GM12891 (cell line): ENCODE measurements around the gene CD226.
"Not testable (repeated sequence)": the region's sequence is repeated elsewhere in the genome, so short reads cannot be mapped to it uniquely, and the experiment has no call there.

Source experiments
- DNase-seq: peaks from one replicate; pipeline ENCODE4 v3.0.0; 2011; ENCODE audit warnings: low spot score; ENCODE audit not compliant: insufficient read length
- FAIRE-seq: peaks from 2 replicates; lab custom pipeline; 2011; peaks lifted over from hg19 to GRCh38; lab: Jason Lieb, UNC
- PAX5 ChIP-seq: IDR thresholded peaks from 2 replicates; pipeline ENCODE4 v1.6.1; 2011; ENCODE audit warnings: low read length, moderate library complexity, mild to moderate bottlenecking; ENCODE audit not compliant: insufficient read depth, severe bottlenecking
- POLR2A ChIP-seq: IDR thresholded peaks from 2 replicates; pipeline ENCODE4 v1.6.1; 2011; ENCODE audit warnings: low read depth, low read length, control low read depth
- POLR2AphosphoS5 ChIP-seq: IDR thresholded peaks from 2 replicates; pipeline ENCODE4 v1.6.1; 2011; ENCODE audit warnings: low read depth, low read length, control low read depth
- POU2F2 ChIP-seq: IDR thresholded peaks from 2 replicates; pipeline ENCODE4 v1.6.1; 2011; ENCODE audit warnings: low read depth, mild to moderate bottlenecking, control low read depth, low read length, moderate library complexity
- SPI1 ChIP-seq: IDR thresholded peaks from 2 replicates; pipeline ENCODE4 v1.6.1; 2011; ENCODE audit warnings: low read depth, low read length, control low read depth
- TAF1 ChIP-seq: IDR thresholded peaks from 2 replicates; pipeline ENCODE4 v1.6.1; 2011; ENCODE audit warnings: low read depth, low read length, control low read depth

CD226 gene

GRCh38 chr18:69872661-69873060, 75.0 kb downstream of the CD226 start:
- TF ChIP-seq SPI1: no peak
- TF ChIP-seq POU2F2: no peak
- no peak for TF ChIP-seq POLR2AphosphoS5
- TF ChIP-seq PAX5: no peak
- TF ChIP-seq TAF1: no peak
- no peak for TF ChIP-seq POLR2A
- DNase-seq (no peak), FAIRE-seq (peak; percentile 28)

- FAIRE-seq (no peak), DNase-seq (no peak)
- TF ChIP-seq POLR2A (no peak), SPI1 (no peak), POU2F2 (no peak), TAF1 (no peak), PAX5 (no peak), POLR2AphosphoS5 (no peak)
These were observed 76.3 kb downstream of the CD226 start for GRCh38 chr18:69871363-69871762.

DNA sequence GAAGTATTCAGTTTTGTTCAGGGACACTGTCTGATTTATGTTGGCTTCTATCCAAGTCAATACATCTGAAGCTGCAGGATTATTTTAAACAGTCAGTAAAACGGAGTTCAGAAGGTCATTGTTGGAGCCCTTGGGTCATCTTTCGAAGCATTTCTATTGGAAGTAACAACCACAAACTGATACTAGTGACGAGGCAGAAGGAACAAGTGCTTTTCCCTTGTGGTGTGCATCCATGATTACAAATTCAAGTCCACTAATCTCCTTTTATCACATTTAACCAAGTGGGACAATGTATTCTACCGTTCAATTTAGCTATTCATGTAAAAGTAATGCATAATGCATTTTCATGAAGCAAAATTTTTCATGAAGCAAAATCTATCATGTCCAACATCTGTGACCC, 76.9 kb downstream of the CD226 start:
- DNase-seq: no peak
- FAIRE-seq: no peak
- TF ChIP-seq POU2F2 (no peak), SPI1 (no peak), POLR2AphosphoS5 (no peak), PAX5 (no peak), TAF1 (no peak), POLR2A (no peak)

DNA sequence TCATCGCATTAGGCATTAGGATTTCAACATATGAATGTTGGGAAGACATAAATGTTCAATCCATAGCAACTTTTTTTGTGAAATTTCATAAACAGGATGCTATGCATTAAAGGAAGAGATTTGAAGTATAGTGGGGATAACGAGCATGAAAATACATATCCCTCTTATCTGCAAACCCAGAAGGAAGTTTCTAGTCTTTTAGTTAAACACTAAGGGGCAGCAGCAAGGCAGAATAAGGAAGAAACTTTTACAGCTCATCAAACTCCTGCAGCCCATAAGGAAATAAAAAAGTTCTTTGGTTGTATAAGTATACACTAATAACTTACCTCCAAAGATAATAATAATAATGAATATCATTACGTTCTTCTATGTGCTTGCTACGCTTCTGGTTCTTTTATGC, 81.5 kb downstream of the CD226 start:
- FAIRE-seq (no peak), DNase-seq (no peak)
- TF ChIP-seq POU2F2 (no peak), SPI1 (no peak), TAF1 (no peak), POLR2A (no peak), PAX5 (no peak), POLR2AphosphoS5 (no peak)

DNA sequence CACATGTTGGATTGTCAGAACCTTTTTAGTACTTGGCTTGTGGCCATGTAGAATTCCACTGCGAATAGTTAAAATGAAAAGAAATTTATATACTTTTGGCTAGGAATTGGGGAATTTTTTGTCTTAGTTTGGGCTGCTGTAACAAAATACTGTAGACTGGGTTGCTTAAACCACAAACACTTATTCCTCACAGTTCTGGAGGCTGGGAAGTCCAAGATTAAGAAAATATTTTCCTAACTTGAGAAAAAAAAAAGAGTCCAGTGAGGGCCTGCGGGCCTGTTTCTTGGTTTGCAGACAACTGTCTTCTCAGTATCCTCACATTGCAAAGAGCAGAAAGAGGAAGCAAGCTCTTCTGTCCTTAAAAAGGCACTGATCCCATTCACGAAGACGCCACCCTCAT, 81.9 kb downstream of the CD226 start:
- no peak for FAIRE-seq
- no peak for TF ChIP-seq TAF1
- no peak for TF ChIP-seq POLR2A
- TF ChIP-seq POU2F2: no peak
- TF ChIP-seq POLR2AphosphoS5: no peak
- no peak for TF ChIP-seq PAX5
- TF ChIP-seq SPI1: no peak
- no peak for DNase-seq

DNA sequence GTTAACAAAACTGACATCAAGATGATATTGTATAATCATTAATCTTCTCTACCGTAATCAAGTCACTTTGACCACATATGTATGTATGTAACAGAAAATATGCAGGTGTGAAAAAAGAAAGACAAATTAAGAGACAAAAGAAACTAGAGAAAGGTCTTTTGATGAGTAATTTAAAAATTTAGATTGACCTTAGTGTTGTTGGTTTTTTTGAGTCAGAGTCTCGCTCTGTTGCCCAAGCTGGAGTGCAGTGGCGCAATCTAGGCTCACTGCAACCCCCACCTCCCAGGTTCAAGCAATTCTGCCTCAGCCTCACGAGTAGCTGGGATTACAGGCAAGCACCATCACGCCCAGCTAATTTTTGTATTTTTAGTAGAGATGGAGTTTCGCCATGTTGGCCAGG, 82.9 kb downstream of the CD226 start:
- not testable (repeated sequence) for FAIRE-seq, DNase-seq
- TF ChIP-seq PAX5: peak; percentile 70

DNA sequence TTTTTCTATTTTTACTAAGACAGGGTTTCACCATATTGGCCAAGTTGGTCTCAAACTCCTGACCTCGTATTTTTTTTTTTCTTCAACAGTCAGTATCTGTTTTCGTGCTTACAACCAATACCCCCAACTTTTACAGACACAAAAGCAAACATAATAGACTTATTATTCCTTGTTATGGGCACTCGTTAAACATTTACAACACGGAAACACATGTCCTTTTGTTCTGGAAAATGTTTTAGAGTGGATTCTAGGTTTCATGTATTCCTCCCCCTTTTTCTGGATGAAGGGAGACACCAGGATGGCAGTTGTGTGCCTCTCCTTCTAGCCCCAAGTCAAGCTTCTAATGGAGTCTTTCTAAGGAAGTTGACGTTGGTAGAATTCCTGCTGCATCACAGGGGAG, 88.8 kb downstream of the CD226 start:
- TF ChIP-seq TAF1: no peak
- no peak for TF ChIP-seq PAX5
- no peak for TF ChIP-seq SPI1
- no peak for TF ChIP-seq POLR2AphosphoS5
- no peak for TF ChIP-seq POLR2A
- no peak for TF ChIP-seq POU2F2
- no peak for DNase-seq
- FAIRE-seq: no peak

GRCh38 chr18:69854455-69854854, 93.2 kb downstream of the CD226 start:
- TF ChIP-seq SPI1 (no peak), PAX5 (no peak)
- DNase-seq (no peak), FAIRE-seq (no peak)

DNA sequence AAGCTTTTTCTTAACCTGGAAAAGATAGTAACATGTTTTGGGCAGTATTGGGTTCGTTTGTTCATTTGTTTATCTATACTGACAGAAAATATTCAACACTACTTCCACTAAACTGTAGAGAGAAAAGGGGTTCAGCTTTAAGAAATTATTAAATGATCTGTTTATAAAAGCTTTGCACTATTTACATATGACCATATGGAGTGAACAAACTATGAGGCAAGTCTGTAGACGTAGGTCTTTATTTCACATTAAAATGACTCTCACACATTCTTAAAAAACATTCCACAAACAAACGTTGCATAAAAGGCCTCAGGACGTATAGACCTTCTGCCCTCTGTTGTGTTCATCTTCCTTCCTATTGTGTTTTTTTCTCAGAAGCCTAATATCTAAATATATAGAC, 94.6 kb downstream of the CD226 start:
- no peak for TF ChIP-seq SPI1
- TF ChIP-seq POLR2A: no peak
- no peak for TF ChIP-seq POLR2AphosphoS5
- TF ChIP-seq TAF1: no peak
- no peak for TF ChIP-seq POU2F2
- no peak for TF ChIP-seq PAX5
- no peak for DNase-seq
- no peak for FAIRE-seq

- TF ChIP-seq SPI1: no peak
- FAIRE-seq (no peak), DNase-seq (no peak)
These were observed 101.8 kb downstream of the CD226 start for GRCh38 chr18:69845593-69846506.
